Lower leg skin (tissue), 4 donors: ENCODE measurements around the gene SLC25A24. TPM values are rescaled to one million over a fixed set of nuclear protein-coding genes. Genes with fewer than 3 reads are reported as not detected.

Experiments used
- DNase-seq, 2 donors: peaks; one replicate each; pipeline ENCODE4 v3.0.0-alpha.2; 2019; ENCODE audit warnings: low spot score in 2 of 2
- H3K4me3 ChIP-seq: fragments of 200-600 bp; sonication (generic); 2 replicates; pipeline ENCODE4 v1.5.1; 2017; ENCODE audit warnings: mild to moderate bottlenecking, low read depth; ENCODE audit not compliant: poor library complexity, severe bottlenecking
- CTCF ChIP-seq, 3 donors: fragments of 450-650 bp; IDR thresholded peaks; one replicate each; pipeline ENCODE4 v1.5.1; 2016; ENCODE audit warnings: antibody characterized with exemption in 3 of 3, mild to moderate bottlenecking in 3 of 3, moderate library complexity in 2 of 3
- POLR2A ChIP-seq, 2 donors: fragments of 450-650 bp; IDR thresholded peaks; one replicate each; pipeline ENCODE4 v1.6.1; 2016 to 2017; ENCODE audit warnings: antibody characterized with exemption in 2 of 2, mild to moderate bottlenecking in 1 of 2, moderate library complexity in 1 of 2
- WGBS, 2 donors: methylation state at CpG; one replicate each; pipeline ENCODE4 v1.1.5; 2018; 5-methylcytosine and 5-hydroxymethylcytosine counted together
- intact Hi-C: fragments of 100-400 bp; cut with DNase I; formaldehyde crosslinking; loops from one replicate; pipeline ENCODE4 v1.15.0; 2023; ENCODE audit warnings: low total_unique reads
- total RNA-seq, 4 donors: library from RNA; depleted of rRNA; stranded (reverse); fragments of >200 nt; gene quantifications; one replicate each; pipeline ENCODE4 v1.1.0, GENCODE V29; 2016

The SLC25A24 gene
- total RNA-seq, 4 donors from 2014 or later, result 18.5 to 20.4 (median 20.1) TPM

- intact Hi-C loops, result loop anchor here (5.0 kb wide), 1 partner anchor 334 kb away; no protein-coding TSS in a partner anchor
- WGBS, 2 donors, result 77 to 79% methylated on average over 33 to 34 of the region's 36 CpGs
Observed at GRCh38 chr1:108121358-108122143, 78.6 kb downstream of the SLC25A24 start.

GRCh38 chr1:108120163-108120562, 80.0 kb downstream of the SLC25A24 start:
- H3K4me3 ChIP-seq, result no peak overlapping the region
- intact Hi-C loops, result loop anchor here (5.0 kb wide), 1 partner anchor 333 kb away; no protein-coding TSS in a partner anchor
- no peak for DNase-seq
- TF ChIP-seq POLR2A (IDR thresholded peaks at IDR 0.05), result no peak
- 94 to 95% methylated on average over 6 of the region's 6 CpGs for WGBS, 2 donors

More at GRCh38 chr1:108121358-108122143, 78.6 kb downstream of the SLC25A24 start:
- H3K4me3 ChIP-seq, result no peak overlapping the region
- TF ChIP-seq POLR2A (IDR thresholded peaks at IDR 0.05) (no peak), CTCF (IDR thresholded peaks at IDR 0.05) (no peak)
- DNase-seq, result no peak

GRCh38 chr1:108119500-108119899, 80.6 kb downstream of the SLC25A24 start:
- no peak overlapping the region for H3K4me3 ChIP-seq
- TF ChIP-seq CTCF (IDR thresholded peaks at IDR 0.05), result no peak
- TF ChIP-seq POLR2A (IDR thresholded peaks at IDR 0.05), result no peak
- 60 to 63% methylated on average over 5 of the region's 5 CpGs for WGBS, 2 donors
- intact Hi-C loops, result no loop called here
- no peak for DNase-seq

GRCh38 chr1:108117945-108118902, 81.9 kb downstream of the SLC25A24 start:
- DNase-seq, result peak in 1 of 2 donors; percentile 83
- 51 to 59% methylated on average over 5 of the region's 5 CpGs for WGBS, 2 donors
- TF ChIP-seq POLR2A (IDR thresholded peaks at IDR 0.05) (no peak), CTCF (IDR thresholded peaks at IDR 0.05) (no peak)
- intact Hi-C loops, result no loop called here
- no peak overlapping the region for H3K4me3 ChIP-seq

- intact Hi-C loops, result no loop called here
- no peak overlapping the region for H3K4me3 ChIP-seq
- no peak for TF ChIP-seq POLR2A (IDR thresholded peaks at IDR 0.05)
- no peak for TF ChIP-seq CTCF (IDR thresholded peaks at IDR 0.05)
- DNase-seq, result no peak
- 100% methylated on average over 1 of the region's 1 CpG for WGBS, 2 donors
Observed at GRCh38 chr1:108117237-108117636, 82.9 kb downstream of the SLC25A24 start.
